PC-9 (cell line): ENCODE data around the gene ACSS3.

ENCODE experiments used
- EZH2 ChIP-seq: fragments of 200-600 bp; sonication (generic); IDR thresholded peaks from 2 replicates; pipeline ENCODE4 v1.8.0; 2017; ENCODE audit warnings: antibody characterized with exemption, low read depth
- TF ChIP-seq, protein P1 (sequence below): fragments of 200-600 bp; sonication (generic); conservative IDR thresholded peaks from 2 replicates; pipeline ENCODE4 v1.6.1; 2017; ENCODE audit warnings: mixed run types, antibody characterized with exemption, mild to moderate bottlenecking, moderate library complexity

DNA sequence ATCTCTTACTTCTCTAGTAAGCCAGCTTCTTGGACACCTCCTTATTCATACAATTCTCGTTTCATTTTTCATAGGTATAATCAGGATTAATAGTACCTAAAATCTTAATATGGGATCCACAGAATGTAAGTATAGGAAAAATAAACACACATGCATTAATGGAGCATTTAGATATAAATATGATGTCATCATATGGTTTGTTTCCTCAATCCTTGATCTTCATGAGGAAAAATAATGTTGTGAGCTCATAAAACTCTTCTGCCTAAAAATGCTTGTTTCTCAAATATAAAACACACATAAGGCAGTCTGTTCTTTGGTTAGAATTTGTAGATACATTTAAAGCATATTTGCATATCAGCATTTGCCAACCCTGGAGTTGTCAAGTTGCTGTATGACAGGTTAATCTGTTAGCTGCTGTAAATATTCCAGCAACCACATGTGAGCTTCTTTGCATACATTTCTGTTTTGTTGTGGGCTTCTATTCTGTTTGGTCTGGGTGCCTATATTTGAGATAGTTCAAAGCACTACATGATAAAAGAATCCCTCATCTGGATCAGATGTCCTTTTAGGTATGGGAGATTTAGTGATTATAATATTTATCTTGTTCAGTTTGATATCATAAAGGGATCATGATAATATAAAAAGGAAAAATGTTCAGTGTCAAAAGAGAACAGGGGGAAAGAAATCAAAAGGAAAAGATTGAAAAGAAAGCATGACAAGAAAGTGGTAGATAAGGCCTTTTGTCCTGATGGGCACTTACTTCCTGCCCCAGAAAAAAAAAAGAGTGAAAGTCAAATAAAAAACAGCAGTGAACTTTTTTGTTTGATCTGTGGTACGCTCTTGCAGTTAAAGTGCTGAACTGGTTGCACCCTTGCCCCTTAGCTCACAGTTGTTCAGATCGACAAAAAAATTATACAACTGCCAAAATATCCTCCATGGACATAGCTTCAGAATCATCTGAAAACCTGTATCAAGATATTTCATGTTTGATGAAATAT lies 68.6 kb downstream of the ACSS3 start:
- TF ChIP-seq, protein P1, sequence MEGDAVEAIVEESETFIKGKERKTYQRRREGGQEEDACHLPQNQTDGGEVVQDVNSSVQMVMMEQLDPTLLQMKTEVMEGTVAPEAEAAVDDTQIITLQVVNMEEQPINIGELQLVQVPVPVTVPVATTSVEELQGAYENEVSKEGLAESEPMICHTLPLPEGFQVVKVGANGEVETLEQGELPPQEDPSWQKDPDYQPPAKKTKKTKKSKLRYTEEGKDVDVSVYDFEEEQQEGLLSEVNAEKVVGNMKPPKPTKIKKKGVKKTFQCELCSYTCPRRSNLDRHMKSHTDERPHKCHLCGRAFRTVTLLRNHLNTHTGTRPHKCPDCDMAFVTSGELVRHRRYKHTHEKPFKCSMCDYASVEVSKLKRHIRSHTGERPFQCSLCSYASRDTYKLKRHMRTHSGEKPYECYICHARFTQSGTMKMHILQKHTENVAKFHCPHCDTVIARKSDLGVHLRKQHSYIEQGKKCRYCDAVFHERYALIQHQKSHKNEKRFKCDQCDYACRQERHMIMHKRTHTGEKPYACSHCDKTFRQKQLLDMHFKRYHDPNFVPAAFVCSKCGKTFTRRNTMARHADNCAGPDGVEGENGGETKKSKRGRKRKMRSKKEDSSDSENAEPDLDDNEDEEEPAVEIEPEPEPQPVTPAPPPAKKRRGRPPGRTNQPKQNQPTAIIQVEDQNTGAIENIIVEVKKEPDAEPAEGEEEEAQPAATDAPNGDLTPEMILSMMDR, result no peak
- TF ChIP-seq EZH2, result no peak
